HCT116 (cell line): ENCODE data around the gene MIF. TPM values are rescaled to one million over a fixed set of nuclear protein-coding genes. Genes with fewer than 3 reads are reported as not detected.

Source experiments
- ATAC-seq: fragments of 200-7000 bp; cut with Tn5 transposase; 2 replicates; pipeline ENCODE4 v1.9.1; 2020; ENCODE audit warnings: mild to moderate bottlenecking, moderate library complexity
- BruUV-seq: library from RNA; stranded (reverse); fragments of 400-500 nt; replicated peaks from 2 replicates; lab custom pipeline; 2021; lab: Mats Ljungman, UMichigan
- CTCF ChIA-PET: fragments of 300-600 bp; sonication (Branson Sonifier 250); formaldehyde crosslinking; loops from one replicate; lab custom pipeline; 2021; ENCODE audit warnings: antibody characterized with exemption; lab: Charles Lee
- POLR2A ChIA-PET: fragments of 300-600, 350-600 bp; sonication (Branson Sonifier 250); formaldehyde crosslinking; loops from one replicate; lab custom pipeline; 2021; ENCODE audit warnings: antibody characterized with exemption; lab: Charles Lee
- RAD21 ChIA-PET, 2 experiments: fragments of 300-600 bp; sonication (Branson Sonifier 250); formaldehyde crosslinking; loops; one replicate each; lab custom pipeline; 2023; ENCODE audit warnings: low total read pairs in 2 of 2; ENCODE audit not compliant: uncharacterized antibody in 2 of 2, unreplicated experiment in 2 of 2, low non-redundant PET in 1 of 2; lab: Charles Lee
- DNase-seq: peaks from one replicate; pipeline ENCODE4 v3.0.0-alpha.2; 2010; ENCODE audit warnings: low read depth, low spot score
- H2AFZ ChIP-seq: fragments of 200-600 bp; shearing (Covaris generic), sonication (generic); 2 replicates; pipeline ENCODE4 v1.6.1; 2017; ENCODE audit warnings: low read depth, mixed run types, mixed read lengths, antibody characterized with exemption, low read length; ENCODE audit not compliant: poor library complexity, severe bottlenecking
- H3K27ac ChIP-seq: 2 replicates; pipeline ENCODE4 v1.5.1; 2012; ENCODE audit warnings: low read depth, low read length
- H3K27me3 ChIP-seq: fragments of 200-600 bp; sonication (generic); 2 replicates; pipeline ENCODE4 v1.6.1; 2016; ENCODE audit warnings: mixed run types, low read length, mixed read lengths; ENCODE audit not compliant: insufficient read depth
- H3K36me3 ChIP-seq, 2 experiments: fragments of 200-500 bp in 1 of 2; fragments of 200-600 bp in 1 of 2; sonication (Bioruptor generic) in 1 of 2; sonication (generic) in 1 of 2; 2 replicates each; pipeline versions ENCODE4 v1.5.1 to v1.6.1; 2014 to 2016; ENCODE audit warnings: low read length in 2 of 2, inconsistent platforms in 1 of 2, mixed read lengths in 1 of 2, mixed run types in 1 of 2; ENCODE audit not compliant: insufficient read depth in 2 of 2, control insufficient read depth in 1 of 2
- H3K4me1 ChIP-seq, 2 experiments: fragments of 200-600 bp in 1 of 2; sonication (generic) in 1 of 2; 2 replicates each; pipeline versions ENCODE4 v1.5.1 to v1.6.1; 2012 to 2017; ENCODE audit warnings: low read length in 2 of 2, inconsistent platforms in 1 of 2, mild to moderate bottlenecking in 1 of 2, mixed read lengths in 1 of 2, mixed run types in 1 of 2, moderate library complexity in 1 of 2; ENCODE audit not compliant: insufficient read depth in 2 of 2, control insufficient read depth in 1 of 2
- H3K4me2 ChIP-seq: fragments of 200-600 bp; sonication (generic); 2 replicates; pipeline ENCODE4 v1.6.1; 2017; ENCODE audit warnings: mixed run types, low read length, mixed read lengths
- H3K4me3 ChIP-seq, 2 experiments: fragments of 200-600 bp in 1 of 2; sonication (generic) in 1 of 2; replicated peaks in 1 of 2; 2 replicates each; pipeline ENCODE4 v1.5.1; 2011 to 2016; ENCODE audit warnings: low read length in 2 of 2, control low read depth in 1 of 2, low read depth in 1 of 2, mild to moderate bottlenecking in 1 of 2, mixed read lengths in 1 of 2, mixed run types in 1 of 2
- H3K79me2 ChIP-seq: fragments of 200-600 bp; sonication (generic); 2 replicates; pipeline ENCODE4 v1.6.1; 2017; ENCODE audit warnings: mild to moderate bottlenecking, mixed run types, low read length, moderate library complexity, mixed read lengths; ENCODE audit not compliant: insufficient read depth
- H3K9ac ChIP-seq: fragments of 200-600 bp; sonication (generic); 2 replicates; pipeline ENCODE4 v1.6.1; 2016; ENCODE audit warnings: low read length, mixed read lengths
- H3K9me2 ChIP-seq: fragments of 200-600 bp; sonication (generic), shearing (Covaris generic); 2 replicates; pipeline ENCODE4 v1.6.1; 2017; ENCODE audit warnings: mixed run types, mild to moderate bottlenecking, moderate library complexity; ENCODE audit not compliant: insufficient read depth
- H3K9me3 ChIP-seq, 2 experiments: fragments of 200-500 bp in 1 of 2; fragments of 200-600 bp in 1 of 2; sonication (Bioruptor generic) in 1 of 2; sonication (generic) in 1 of 2; 2 replicates each; pipeline ENCODE4 v1.6.1; 2014 to 2017; ENCODE audit warnings: low read length in 2 of 2, mixed read lengths in 2 of 2, inconsistent platforms in 1 of 2, low read depth in 1 of 2, mild to moderate bottlenecking in 1 of 2, mixed run types in 1 of 2, moderate library complexity in 1 of 2; ENCODE audit not compliant: control insufficient read depth in 1 of 2, insufficient read depth in 1 of 2
- H4K20me1 ChIP-seq: fragments of 200-600 bp; sonication (generic), shearing (Covaris generic); 2 replicates; pipeline ENCODE4 v1.6.1; 2017; ENCODE audit warnings: mixed run types, mild to moderate bottlenecking, moderate library complexity; ENCODE audit not compliant: insufficient read depth
- ATF3 ChIP-seq: IDR thresholded peaks from 2 replicates; pipeline ENCODE4 v1.6.1; 2012
- CBX3 ChIP-seq: IDR thresholded peaks from 2 replicates; pipeline ENCODE4 v1.6.1; 2012; ENCODE audit warnings: low read depth
- CEBPB ChIP-seq: IDR thresholded peaks from 2 replicates; pipeline ENCODE4 v1.6.1; 2012; ENCODE audit warnings: low read depth
- ELF1 ChIP-seq: IDR thresholded peaks from 2 replicates; pipeline ENCODE4 v1.6.1; 2012; ENCODE audit warnings: low read depth, borderline replicate concordance
- EZH2phosphoT487 ChIP-seq: fragments of 200-600 bp; IDR thresholded peaks from 2 replicates; pipeline ENCODE4 v1.6.1; 2018; ENCODE audit warnings: antibody characterized with exemption, borderline replicate concordance
- FOSL1 ChIP-seq: IDR thresholded peaks from 2 replicates; pipeline ENCODE4 v1.6.1; 2012; ENCODE audit warnings: low read depth
- JUND ChIP-seq: IDR thresholded peaks from 2 replicates; pipeline ENCODE4 v1.6.1; 2012
- POLR2A ChIP-seq: IDR thresholded peaks from 2 replicates; pipeline ENCODE4 v1.7.0; 2011; ENCODE audit warnings: borderline replicate concordance; ENCODE audit not compliant: insufficient read depth, insufficient read length; ENCODE audit errors: extremely low read depth
- POLR2AphosphoS5 ChIP-seq: IDR thresholded peaks from 2 replicates; pipeline ENCODE4 v1.6.1; 2011; ENCODE audit warnings: mild to moderate bottlenecking, low read depth, low read length, moderate library complexity
- SP1 ChIP-seq: IDR thresholded peaks from 2 replicates; pipeline ENCODE4 v1.6.1; 2012; ENCODE audit warnings: low read depth
- SRF ChIP-seq: IDR thresholded peaks from 2 replicates; pipeline ENCODE4 v1.6.1; 2012; ENCODE audit warnings: low read depth
- TCF7L2 ChIP-seq: IDR thresholded peaks from 2 replicates; pipeline ENCODE4 v1.7.0; 2011; ENCODE audit warnings: borderline replicate concordance, inconsistent platforms; ENCODE audit not compliant: insufficient read depth, insufficient read length; ENCODE audit errors: extremely low read depth
- ZFX ChIP-seq: fragments of 450-650 bp; IDR thresholded peaks from 2 replicates; pipeline ENCODE4 v1.6.1; 2017
- ZNF274 ChIP-seq: fragments of 200-500 bp; sonication (Bioruptor generic); IDR thresholded peaks from 2 replicates; pipeline ENCODE4 v1.6.1; 2014; ENCODE audit warnings: mild to moderate bottlenecking, low read depth, low read length, inconsistent platforms
- intact Hi-C: fragments of 100-400 bp; cut with micrococcal nuclease; formaldehyde crosslinking; loops from 2 replicates; pipeline ENCODE4 v1.10.0; 2022
- total RNA-seq: library from RNA; stranded (reverse); gene quantifications from one replicate; pipeline ENCODE4 v1.2.1, GENCODE V29; 2021; ENCODE audit not compliant: unreplicated experiment
- TF ChIP-seq, protein P1 (sequence below): IDR thresholded peaks from 2 replicates; pipeline ENCODE4 v1.6.1; 2011; ENCODE audit warnings: mild to moderate bottlenecking, low read length, moderate library complexity; ENCODE audit not compliant: insufficient replicate concordance; ENCODE audit errors: extremely low read depth
- TF ChIP-seq, protein P2 (sequence below): IDR thresholded peaks from 2 replicates; pipeline ENCODE4 v1.6.1; 2012

The MIF gene
- total RNA-seq, 1 experiment from 2014 or later, result 1,511 TPM

GRCh38 chr22:23908587-23909205 lies 14.5 kb downstream of the MIF start:
- POLR2A ChIA-PET, result no interaction called here
- BruUV-seq, result no TSS peak
- CTCF ChIA-PET, result interaction anchor here (1.4 kb wide), 1 partner anchor 14 kb away, joined by 6 read pairs; the partner anchor contains the start of gene MIF

More at GRCh38 chr22:23908587-23909205, 14.5 kb downstream of the MIF start:
- Histone ChIP-seq H2AFZ (no peak overlapping the region), H3K4me2 (no peak overlapping the region), H4K20me1 (no peaks in the 10 kb centered on the region), H3K9me2 (no peaks in the 10 kb centered on the region), H3K4me3 (no peak overlapping the region), H3K27ac (no peak overlapping the region), H3K27me3 (peaks cover 4% of the 10 kb centered on the region; the same call in 1 of the 2 replicates), H3K9ac (no peak overlapping the region), H3K9me3 (no peaks in the 10 kb centered on the region), H3K79me2 (no peaks in the 10 kb centered on the region), H3K36me3 (no peaks in the 10 kb centered on the region), H3K4me1 (peaks cover 0 to 9% of the 10 kb centered on the region in 2 experiments; a peak in 3 of 4 replicates)
- intact Hi-C loops, result no loop called here
- ATAC-seq (no peak), DNase-seq (no peak)
- TF ChIP-seq CEBPB (no peak), CBX3 (no peak), FOSL1 (no peak), POLR2AphosphoS5 (no peak), POLR2A (no peak), SP1 (no peak), JUND (no peak), ZNF274 (no peak), ZFX (no peak), SRF (no peak), ATF3 (no peak), TCF7L2 (no peak), EZH2phosphoT487 (no peak), ELF1 (no peak)
- TF ChIP-seq, protein P1, sequence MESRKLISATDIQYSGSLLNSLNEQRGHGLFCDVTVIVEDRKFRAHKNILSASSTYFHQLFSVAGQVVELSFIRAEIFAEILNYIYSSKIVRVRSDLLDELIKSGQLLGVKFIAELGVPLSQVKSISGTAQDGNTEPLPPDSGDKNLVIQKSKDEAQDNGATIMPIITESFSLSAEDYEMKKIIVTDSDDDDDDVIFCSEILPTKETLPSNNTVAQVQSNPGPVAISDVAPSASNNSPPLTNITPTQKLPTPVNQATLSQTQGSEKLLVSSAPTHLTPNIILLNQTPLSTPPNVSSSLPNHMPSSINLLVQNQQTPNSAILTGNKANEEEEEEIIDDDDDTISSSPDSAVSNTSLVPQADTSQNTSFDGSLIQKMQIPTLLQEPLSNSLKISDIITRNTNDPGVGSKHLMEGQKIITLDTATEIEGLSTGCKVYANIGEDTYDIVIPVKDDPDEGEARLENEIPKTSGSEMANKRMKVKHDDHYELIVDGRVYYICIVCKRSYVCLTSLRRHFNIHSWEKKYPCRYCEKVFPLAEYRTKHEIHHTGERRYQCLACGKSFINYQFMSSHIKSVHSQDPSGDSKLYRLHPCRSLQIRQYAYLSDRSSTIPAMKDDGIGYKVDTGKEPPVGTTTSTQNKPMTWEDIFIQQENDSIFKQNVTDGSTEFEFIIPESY, result no peak
- TF ChIP-seq, protein P2, sequence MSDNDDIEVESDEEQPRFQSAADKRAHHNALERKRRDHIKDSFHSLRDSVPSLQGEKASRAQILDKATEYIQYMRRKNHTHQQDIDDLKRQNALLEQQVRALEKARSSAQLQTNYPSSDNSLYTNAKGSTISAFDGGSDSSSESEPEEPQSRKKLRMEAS, result no peak
- RAD21 ChIA-PET, result no interaction called here
